GM21528 (cell line): Measurements from ENCODE around the gene JAK1.

Experiments
- ATAC-seq: cut with Tn5 transposase; IDR thresholded peaks from one replicate; pipeline ENCODE4 v1.9.1; 2021; ENCODE audit warnings: mild to moderate bottlenecking, moderate library complexity; ENCODE audit not compliant: unreplicated experiment, low FRiP score

The JAK1 gene

GRCh38 chr1:64874666-64875065 lies 91.7 kb downstream of the JAK1 start:
- ATAC-seq = no peak

- ATAC-seq = no peak
These were observed 92.8 kb downstream of the JAK1 start for GRCh38 chr1:64873576-64873975.

- no peak for ATAC-seq
These were observed 94.3 kb downstream of the JAK1 start for GRCh38 chr1:64872067-64872466.

GRCh38 chr1:64871256-64871655 lies 95.1 kb downstream of the JAK1 start:
- ATAC-seq = no peak

- no peak for ATAC-seq
These were observed 99.1 kb downstream of the JAK1 start for GRCh38 chr1:64867266-64867665.

GRCh38 chr1:64866689-64867088 lies 99.7 kb downstream of the JAK1 start:
- no peak for ATAC-seq

GRCh38 chr1:64865105-64865757 lies 101.1 kb downstream of the JAK1 start:
- no peak for ATAC-seq

- peak; percentile 100 for ATAC-seq
These were observed 102.1 kb downstream of the JAK1 start for GRCh38 chr1:64864018-64864940.

- no peak for ATAC-seq
These were observed 104.7 kb downstream of the JAK1 start for GRCh38 chr1:64861611-64862010.

- no peak for ATAC-seq
These were observed 109.0 kb downstream of the JAK1 start for GRCh38 chr1:64857347-64857746.

- no peak for ATAC-seq
These were observed 109.8 kb downstream of the JAK1 start for GRCh38 chr1:64856553-64856952.

- ATAC-seq = no peak
These were observed 110.8 kb downstream of the JAK1 start for GRCh38 chr1:64855557-64855956.

- ATAC-seq = no peak
These were observed 111.7 kb downstream of the JAK1 start for GRCh38 chr1:64854674-64855073.

GRCh38 chr1:64851664-64852063 lies 114.7 kb downstream of the JAK1 start:
- ATAC-seq = no peak

GRCh38 chr1:64850846-64851245 lies 115.5 kb downstream of the JAK1 start:
- no peak for ATAC-seq

- ATAC-seq = no peak
These were observed 116.4 kb downstream of the JAK1 start for GRCh38 chr1:64849942-64850341.

- ATAC-seq = no peak
These were observed 117.5 kb downstream of the JAK1 start for GRCh38 chr1:64848803-64849202.

GRCh38 chr1:64848136-64848535 lies 118.2 kb downstream of the JAK1 start:
- ATAC-seq = no peak

- no peak for ATAC-seq
These were observed 118.7 kb downstream of the JAK1 start for GRCh38 chr1:64847666-64848065.

- no peak for ATAC-seq
These were observed 119.5 kb downstream of the JAK1 start for GRCh38 chr1:64846573-64847430.
